SKM-1 (cell line): ENCODE measurements around the gene LPAR2.

Experiments
- DNase-seq: peaks from one replicate; lab custom pipeline; 2025; ENCODE audit not compliant: unreplicated experiment; lab: John Stamatoyannopoulos, UW

The LPAR2 gene

DNA sequence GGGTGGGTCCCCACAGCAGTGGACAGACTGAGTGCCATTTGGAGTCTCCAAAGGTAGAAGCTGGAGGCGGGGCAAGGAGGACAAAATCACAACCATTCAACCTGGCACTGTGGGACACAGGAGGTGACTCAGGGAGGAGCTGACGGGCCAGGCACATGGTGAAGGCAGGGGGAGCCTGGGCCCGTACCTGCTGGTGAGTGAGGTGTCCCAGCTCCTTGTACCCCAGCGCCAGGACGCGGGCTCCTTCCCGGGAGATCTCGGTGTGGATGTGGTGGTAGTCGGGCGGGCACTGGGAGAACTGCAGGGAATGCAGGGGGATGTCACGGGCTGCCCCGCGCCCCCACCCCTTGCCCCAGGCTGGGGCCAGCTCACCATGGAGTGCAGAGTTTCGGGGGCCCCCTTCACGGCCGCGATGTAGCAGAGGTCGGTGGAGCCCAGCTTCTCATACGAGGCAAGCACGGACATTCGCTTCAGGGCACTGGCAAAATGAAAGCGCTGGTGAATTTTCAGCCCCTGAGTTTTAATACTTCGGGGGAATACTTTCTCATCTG, 25.7 kb upstream of the LPAR2 start:
- no peak for DNase-seq

DNA sequence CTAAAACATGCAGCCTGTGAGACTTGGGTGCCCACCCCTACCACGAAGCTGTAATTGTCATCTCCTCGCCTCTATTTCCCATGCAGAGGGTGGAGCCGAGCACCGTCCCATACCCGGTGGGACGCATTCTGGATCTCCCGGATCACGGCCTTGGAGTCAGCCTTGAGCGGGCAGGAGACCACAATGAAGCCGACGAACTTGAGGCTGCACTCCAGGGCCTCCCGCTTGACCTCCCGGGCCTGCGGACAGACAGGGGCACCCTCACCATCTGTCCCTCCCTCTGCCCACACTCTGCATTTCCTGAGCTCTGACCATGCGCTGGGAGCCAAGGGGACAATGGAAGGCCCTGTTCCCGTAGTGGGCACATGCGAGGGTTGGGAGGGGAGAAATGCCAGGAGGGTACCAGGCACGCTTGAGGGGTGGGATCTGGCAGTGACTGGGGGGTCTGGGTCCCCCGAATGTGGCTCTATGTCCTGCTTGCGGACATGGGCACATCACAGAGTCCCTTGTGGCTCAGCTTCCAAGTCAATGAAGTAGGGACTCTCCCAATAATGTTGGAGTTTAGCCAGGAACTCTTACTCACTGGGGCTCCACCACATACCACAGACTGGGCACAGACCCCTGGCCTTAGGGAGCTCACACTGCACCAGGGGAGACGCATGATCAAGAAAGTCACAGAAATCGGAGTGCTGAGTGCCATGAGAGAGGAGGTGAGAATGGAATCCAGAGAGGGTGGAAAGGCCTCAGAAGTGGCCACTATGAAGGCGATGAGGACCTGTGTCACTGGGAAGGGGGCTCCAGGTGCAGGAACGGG, 24.7 kb upstream of the LPAR2 start:
- DNase-seq: no peak

DNA sequence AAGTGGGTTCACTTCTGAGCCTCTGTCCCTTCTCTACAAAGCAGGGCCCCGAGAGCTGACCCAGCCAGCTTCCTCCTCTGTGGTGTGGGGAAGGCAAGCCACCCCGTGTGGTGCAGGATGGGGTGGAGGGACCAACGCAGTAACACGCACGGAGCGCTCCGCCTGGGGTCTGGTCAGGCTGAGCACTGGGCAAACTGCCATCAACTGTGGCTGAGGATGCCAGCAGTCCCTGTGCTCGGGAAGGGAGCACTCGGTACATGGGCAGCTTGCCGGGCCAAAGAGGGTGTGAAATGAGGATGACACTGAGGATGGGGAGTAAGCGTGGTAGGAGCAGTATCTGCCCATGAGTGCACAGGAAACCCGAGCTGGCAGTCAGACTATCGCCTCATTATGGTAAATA, 23.1 kb upstream of the LPAR2 start:
- DNase-seq: no peak

DNA sequence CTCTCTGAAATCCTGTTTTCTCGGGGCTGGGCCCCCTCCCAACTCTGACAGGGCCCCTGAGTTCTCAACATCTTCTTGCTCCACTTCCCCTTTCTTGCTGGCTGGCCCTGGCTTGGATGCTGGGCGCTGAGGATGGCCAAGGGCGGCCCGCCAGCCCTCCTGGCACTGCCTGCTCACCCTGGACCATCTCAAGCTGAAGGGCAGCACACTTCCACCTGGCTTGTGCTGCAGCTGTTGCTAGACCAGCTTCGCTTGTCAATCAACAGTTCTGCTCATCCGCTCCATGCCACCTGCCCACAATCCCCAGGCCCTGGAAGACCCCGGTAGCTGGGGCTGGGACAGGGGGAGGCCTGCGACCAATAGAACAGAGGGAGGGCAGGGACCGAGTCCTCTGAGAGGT, 22.3 kb upstream of the LPAR2 start:
- no peak for DNase-seq

DNA sequence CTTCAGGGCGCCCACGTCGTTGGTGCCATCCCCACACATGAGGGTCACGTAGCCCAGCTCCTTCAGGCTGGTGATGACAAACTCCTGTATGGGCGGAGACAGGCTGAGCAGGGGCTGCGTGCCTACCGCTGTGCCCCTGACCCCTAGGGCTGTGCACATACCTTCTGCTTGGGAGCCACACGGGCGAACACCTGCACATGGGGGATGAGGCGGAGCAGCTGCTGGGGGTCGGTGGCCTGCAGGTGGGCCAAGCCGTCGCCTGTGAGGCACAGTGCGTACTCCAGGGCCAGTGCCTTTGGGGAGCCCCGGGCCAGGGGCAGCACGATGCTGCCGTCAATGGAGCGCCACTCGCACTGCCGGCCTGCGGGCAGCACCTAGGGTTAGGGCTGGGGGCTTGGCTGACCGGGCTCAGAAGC, 21.6 kb upstream of the LPAR2 start:
- no peak for DNase-seq

DNA sequence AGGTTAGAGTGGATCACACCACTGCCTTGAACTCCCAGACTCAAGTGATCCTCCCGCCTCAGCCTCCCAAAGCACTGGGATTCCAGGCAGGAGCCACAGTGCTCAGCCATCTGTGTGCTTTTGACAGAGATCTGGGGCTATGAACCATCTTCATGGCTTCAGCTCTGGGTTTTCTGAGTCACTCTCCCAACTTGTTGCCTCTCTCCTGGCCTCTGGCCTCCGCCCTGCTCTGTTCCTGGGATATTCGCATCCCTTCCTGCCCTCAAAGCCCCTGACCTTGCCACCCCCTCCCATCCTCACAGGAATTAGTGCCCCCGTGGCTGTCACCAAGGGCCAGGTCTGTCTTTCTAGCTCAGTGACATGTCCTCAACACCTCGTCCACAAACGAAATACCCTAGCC, 21.1 kb upstream of the LPAR2 start:
- DNase-seq: no peak

DNA sequence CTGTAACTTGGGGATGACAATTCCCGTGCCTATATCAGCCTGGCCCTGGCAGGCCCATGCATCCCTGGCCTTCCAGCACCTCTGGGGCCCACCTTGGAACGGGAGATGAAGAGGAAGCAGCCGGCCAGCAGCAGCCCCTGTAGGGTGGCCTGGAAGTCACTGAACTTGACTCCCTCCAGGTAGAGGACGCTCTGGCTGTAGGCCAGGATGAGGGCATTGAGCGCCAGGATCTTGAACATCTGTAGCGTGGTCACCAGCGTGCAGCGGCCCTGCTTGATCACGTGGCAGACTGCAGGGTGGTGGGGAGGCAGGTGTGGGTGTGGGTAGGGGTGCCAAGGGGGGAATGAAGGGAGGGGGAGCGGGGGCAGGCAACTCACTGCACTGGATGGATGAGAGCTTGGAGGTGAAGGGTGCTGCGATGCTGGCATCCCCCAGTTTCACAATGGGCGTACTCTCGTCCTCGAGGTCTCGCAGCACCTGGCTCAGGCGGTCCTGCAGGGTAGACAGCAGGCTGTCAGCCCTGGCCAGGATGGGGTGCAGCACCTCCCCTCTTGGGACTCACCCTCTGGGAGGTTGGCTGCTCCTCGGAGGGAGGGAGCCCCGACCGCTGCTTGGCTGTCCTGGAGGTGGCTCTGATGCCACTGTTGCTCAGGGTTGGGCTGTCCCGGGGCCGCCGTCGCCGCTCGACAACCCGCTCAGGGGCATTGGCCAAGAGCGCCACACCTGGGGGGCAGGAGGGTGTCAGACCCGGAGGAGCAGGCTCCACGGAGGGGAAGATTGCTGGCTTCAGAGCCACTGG, 19.2 kb upstream of the LPAR2 start:
- no peak for DNase-seq

DNA sequence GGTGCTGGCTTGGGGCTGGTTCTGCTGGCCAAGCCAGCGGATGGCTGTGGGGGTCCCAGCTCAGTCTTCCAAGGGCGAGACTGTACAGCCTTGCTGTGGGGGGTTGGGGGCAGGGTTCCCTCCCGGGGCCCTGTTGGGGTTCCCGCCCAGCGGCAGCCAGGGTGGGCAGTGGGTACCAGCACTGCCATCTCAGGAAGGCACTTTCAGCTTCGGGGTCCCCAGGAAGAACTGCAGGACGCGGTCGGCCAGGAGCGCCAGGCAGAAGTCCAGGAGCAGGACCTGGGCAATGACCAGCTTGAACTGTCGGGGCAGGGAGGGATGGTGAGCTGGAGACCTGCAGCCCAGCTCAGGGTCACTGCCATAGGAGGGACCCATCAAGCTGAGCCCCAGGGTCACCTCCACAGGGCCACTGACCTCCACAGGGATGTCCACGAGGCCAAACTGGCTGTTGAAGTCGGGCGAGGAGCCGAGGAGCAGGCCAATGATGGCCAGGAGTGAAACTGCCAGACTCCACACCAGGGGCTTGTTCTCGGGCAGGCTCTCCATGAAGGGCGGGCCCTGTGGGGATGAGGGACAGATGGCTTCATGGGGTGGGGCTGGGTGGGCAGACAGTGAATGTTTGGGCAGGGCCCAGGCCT, 17.3 kb upstream of the LPAR2 start:
- no peak for DNase-seq

DNA sequence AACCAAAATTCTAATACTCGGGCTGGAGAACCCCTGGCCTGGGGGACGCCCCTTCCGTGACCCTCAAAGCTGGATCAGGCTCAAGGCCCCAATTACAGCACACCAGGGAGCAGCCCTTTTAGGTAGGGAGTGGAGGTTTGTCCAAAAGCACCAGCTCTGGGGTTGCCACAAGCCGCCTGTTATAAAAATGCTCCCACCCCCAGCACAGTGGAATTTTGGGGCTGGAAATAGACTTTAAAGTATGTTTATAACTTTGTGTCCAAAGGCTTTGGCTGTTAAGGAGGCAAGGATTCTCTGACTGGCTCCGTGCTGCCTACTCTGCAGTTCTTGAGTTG, 16.0 kb upstream of the LPAR2 start:
- no peak for DNase-seq

DNA sequence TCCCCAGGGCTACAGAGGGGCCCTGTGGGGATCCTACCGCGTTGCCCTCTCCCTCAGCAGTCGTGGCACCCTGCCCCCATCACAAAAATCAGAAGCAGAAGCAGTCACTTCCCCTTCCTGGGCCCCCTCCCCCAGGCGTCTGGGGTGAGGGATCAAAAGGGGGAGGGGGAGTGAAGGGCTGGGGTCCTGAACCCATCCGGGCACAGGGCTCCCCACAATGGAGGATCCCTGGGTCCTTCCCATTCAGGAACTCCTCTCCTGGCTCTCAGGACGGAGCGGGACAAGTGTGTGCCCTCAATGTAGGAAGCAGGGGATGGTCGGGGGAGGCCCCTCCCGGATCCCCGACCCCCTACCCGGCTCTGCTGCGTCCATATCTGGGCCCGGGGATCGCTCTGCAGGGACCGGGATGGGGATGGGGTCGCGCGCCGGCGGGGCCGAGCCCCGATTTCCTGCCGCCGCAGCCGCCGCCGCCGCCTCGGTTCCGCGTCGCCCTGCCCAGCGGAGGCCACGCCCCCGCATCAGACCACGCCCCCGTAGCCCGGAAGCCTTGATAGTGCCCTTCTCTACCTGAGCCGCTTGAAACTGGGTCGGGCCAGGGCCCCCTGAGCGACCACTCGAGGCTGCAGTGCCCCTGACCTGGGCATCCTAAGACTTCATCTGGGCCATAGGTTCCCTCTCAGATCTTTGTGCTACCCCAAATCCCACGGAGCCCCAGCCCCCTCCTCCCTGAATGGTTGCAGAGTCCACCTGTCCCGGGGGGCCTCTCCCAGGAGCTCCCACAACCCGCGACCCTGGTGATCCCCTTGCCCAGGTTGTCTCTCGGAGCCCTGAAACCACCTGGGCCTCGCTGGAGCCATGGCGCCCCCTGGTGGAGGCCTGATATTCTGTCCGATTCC, 15.4 kb upstream of the LPAR2 start, which contains the start of gene GMIP:
GMIP (minus strand) TSS at position 500 of the 896 bp plus-strand sequence; CDS start at position 372, 128 bp downstream.
- DNase-seq: peak; percentile 79

DNA sequence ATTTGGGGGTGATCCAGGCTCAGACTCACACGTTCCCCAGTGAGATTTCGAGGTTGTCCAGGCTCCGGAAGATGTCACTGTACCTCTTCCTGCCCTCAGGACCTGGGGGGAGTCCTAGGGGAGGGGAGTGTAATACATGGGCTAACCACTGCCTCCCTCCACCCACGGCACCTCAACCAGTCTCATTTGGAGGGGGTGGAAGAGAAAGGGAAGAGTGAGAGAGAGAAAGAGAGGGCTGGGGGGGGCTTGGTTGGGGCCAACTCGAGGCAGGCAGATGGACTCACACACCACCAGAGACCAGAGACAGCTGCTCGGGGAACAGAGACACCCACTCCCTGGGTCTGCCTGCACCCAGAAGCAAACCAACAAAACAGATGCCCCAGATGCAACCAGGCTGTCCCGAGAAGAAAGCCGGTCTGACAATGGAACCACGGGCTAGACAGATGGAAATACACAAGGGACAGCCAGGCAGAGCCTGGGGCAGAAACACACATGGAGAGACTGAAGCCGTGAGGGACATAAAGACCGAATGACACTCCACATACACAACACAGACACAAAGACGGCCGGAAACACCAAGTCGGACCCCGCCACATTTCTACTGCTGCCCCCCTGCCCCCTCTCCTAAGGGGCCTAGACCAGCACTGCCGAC, 14.6 kb upstream of the LPAR2 start:
- no peak for DNase-seq

DNA sequence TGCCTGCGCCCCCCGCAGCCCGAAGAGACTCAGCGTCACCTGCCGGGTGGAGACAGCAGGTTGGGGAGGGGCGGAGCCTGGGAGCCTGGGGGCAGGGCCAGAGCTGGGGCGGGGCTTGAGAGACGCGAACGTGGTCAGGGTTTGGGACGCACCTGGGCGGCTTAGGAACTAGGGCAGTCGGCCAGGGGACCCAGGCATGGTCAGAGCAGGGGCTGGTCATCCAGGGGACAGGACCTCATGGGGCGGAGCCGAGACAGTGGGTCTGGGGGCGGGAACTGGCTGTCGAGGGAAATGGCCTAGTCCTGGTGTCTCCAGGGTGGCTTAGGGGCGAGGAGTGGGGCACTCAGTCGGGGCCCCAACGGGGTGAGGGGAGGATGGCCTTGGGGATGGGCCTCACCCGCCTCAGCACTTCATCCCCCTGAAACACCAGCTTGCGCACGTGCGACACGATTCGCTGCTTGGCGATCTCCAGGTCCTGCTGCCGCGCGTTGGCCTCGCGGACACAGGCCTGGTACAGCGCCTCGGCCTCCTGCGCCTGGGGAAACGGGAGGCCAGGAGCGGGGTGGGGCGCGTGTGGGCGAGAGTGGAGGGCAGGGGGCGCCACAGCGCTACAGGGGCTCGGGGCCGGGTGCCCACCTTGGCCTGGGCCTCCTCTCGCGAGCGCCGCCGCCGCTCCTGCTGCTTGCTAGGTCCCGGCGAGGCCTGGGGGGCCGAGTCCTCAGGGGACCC, 9.7 kb upstream of the LPAR2 start:
- no peak for DNase-seq

DNA sequence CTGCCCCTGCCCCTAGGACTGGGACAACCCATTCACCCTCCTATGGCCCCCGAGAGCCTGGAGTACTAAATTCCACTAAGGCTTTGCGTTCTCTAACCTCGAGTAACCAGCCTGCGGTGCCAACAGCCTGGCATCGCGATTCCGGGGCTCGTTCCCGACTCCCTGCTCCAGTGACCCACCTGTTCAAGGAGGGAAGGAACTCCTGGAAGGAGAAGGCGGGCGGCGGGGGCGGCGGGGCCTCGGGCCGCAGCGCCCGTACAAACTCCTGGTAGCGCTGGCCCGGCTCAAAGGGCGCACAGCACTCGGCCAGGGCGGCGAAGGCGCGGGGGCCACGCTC, 9.1 kb upstream of the LPAR2 start:
- DNase-seq: no peak

DNA sequence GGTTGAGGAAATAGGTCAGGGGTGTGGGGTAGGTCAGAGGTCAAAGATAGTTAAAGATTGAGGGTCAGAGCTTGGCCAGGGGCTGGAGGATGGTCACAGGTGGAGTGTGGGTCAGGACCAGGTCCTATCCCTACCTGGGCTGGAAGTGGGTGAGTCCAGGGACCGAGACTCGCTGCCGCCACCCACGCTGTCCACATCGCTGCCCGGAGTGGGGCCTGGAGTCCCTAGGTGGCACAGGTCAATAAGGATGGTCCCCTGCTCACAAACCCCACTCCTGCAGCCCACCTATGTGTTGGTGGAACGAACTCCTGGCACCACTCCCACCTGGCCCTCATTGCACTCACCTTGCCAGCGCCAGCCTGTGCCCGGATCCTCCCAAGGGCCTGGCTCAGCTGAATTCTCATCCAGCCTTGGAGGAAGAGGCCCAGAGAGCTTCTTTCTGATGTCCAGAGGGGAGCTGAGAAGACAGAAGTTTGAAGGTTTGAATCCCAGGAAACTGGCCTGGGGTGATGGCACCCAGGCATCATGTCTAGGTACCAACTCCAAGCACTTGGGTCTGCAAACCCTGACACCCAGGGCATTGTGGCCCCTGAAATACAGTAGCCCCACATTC, 8.7 kb upstream of the LPAR2 start:
- DNase-seq: no peak

DNA sequence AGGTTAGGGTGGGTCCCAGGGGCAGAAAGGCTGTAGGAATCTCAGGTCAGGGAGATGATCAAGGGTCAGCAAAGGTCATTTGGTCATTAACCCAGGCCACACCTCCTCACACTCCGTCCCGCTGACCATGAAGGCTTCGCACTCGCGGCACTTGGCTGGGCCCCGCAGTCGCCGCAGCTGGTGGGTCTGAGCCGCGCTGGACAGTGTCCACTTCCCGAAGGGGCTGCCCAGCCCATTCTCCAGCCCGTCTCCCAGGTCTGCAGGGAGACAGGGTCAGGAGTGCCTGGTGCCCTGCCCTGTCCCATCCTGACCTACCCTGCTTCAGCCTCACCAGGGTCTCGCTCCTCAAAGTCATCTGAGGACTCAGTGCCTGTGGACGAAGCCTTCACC, 7.3 kb upstream of the LPAR2 start:
- no peak for DNase-seq

DNA sequence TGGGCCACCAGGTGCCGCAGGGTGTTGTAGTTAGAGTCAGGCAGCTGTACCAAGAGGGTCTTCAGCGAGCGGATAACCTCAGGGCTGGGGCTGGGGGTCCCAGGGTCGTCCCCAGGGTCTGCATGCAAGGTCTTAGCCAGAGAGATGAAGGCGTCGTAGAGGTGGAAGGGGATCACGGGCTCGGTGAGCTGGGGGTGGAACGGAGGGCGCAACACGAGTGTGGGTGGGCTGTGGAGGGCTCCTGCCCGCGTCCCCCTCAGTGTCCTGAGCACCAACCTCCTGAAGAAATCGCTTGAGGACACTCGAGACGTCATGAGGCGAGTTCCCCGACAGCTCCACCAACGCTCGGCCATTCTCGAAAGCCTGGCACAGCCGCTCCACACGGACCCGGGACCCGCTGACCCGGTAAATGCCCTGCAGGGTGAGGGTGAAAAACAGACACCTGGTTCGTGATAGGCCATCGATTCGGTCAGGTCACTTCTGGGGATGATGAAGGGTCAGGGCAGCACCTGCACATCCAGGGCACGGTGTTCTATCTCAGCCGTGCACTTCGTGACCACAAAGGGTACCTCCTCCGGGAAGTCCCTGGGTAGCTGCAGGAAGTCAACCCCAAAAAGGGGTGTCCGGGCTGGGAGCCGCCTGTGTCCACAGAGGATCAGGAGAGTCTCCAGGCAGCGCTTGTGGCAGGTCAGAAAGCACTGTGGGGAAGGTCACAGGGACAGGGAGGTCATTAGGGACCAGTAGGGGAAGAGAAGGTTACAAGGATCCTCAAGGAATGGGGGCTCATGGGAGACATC, 6.7 kb upstream of the LPAR2 start:
- no peak for DNase-seq

DNA sequence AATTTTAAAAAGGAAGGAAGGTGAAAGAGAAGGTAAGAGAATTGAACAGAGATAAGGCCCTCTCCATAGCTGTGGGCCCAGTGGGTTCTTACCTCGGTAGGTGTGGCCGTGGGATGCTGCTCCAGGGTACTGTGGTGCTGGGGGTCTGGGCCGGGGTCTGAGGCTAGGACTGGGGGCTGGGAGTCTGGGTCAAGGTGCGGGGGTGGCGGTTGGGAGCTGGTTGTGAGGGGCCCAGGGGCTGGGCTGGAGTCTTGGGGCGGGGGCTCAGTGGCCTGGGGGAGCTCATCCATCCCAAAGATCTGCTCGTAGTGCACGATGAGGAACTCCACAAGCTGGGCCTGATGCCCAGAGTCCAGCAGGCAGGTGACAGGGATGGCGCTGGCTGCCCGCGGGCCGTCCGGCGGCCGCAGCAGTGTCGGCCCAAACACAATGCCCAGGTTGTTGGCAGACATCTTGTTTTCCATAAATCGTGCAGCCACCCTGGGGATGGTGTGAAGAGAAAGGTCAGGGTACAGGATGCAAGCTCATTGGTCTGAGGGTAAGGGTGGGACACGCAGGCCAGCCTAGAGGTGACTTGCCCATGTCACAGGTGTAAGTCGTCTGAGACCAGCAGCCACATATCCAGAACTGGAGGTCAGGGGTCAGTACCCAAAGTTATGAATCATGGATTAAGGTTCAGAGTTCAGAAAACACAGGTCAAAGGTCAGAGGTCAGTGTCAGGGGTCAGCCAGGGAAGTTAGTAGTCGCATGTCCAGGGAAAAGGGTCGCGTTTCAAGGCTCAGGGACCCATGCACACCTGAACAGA, 5.9 kb upstream of the LPAR2 start:
- no peak for DNase-seq

DNA sequence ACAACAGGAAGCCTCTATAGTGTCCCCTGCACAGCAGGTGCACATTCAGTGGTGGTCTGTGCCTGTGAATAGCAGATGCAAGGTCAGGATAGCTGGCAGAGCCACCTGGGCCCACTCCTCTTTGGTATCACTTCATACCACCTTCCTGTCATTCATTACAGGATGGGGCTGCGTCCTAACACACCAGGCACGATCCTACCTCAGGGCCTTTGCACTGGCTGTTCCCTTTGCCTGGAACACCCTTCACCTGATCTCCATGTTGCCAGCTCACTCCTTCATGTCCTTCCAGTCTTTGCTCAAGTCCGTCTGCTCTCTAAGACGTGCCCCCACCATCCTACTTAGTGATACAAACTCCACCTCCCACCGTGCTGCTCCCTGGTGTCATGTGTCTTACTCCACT, 4.6 kb upstream of the LPAR2 start:
- no peak for DNase-seq
